ENCODE results near the gene MT1H.

- TF ChIP-seq, protein P1, sequence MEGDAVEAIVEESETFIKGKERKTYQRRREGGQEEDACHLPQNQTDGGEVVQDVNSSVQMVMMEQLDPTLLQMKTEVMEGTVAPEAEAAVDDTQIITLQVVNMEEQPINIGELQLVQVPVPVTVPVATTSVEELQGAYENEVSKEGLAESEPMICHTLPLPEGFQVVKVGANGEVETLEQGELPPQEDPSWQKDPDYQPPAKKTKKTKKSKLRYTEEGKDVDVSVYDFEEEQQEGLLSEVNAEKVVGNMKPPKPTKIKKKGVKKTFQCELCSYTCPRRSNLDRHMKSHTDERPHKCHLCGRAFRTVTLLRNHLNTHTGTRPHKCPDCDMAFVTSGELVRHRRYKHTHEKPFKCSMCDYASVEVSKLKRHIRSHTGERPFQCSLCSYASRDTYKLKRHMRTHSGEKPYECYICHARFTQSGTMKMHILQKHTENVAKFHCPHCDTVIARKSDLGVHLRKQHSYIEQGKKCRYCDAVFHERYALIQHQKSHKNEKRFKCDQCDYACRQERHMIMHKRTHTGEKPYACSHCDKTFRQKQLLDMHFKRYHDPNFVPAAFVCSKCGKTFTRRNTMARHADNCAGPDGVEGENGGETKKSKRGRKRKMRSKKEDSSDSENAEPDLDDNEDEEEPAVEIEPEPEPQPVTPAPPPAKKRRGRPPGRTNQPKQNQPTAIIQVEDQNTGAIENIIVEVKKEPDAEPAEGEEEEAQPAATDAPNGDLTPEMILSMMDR (IDR thresholded peaks at IDR 0.05): no peak
- no peak for TF ChIP-seq POLR2A (IDR thresholded peaks at IDR 0.05)
These were observed 44.2 kb downstream of the MT1H start for GRCh38 chr16:56713794-56714193.
